ENCODE results near the gene TICAM2. TPM values are rescaled to one million over a fixed set of nuclear protein-coding genes. Genes with fewer than 3 reads are reported as not detected.

Gene TICAM2, protein sequence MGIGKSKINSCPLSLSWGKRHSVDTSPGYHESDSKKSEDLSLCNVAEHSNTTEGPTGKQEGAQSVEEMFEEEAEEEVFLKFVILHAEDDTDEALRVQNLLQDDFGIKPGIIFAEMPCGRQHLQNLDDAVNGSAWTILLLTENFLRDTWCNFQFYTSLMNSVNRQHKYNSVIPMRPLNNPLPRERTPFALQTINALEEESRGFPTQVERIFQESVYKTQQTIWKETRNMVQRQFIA
- total RNA-seq: 4.9 and 5.4 TPM in 2 replicates
- 3.8 TPM for total RNA-seq (2013)
- 0.55 and 0.97 TPM in 2 replicates for polyA plus RNA-seq
- polyA minus RNA-seq: 1.5 and 2.5 TPM in 2 replicates

DNA sequence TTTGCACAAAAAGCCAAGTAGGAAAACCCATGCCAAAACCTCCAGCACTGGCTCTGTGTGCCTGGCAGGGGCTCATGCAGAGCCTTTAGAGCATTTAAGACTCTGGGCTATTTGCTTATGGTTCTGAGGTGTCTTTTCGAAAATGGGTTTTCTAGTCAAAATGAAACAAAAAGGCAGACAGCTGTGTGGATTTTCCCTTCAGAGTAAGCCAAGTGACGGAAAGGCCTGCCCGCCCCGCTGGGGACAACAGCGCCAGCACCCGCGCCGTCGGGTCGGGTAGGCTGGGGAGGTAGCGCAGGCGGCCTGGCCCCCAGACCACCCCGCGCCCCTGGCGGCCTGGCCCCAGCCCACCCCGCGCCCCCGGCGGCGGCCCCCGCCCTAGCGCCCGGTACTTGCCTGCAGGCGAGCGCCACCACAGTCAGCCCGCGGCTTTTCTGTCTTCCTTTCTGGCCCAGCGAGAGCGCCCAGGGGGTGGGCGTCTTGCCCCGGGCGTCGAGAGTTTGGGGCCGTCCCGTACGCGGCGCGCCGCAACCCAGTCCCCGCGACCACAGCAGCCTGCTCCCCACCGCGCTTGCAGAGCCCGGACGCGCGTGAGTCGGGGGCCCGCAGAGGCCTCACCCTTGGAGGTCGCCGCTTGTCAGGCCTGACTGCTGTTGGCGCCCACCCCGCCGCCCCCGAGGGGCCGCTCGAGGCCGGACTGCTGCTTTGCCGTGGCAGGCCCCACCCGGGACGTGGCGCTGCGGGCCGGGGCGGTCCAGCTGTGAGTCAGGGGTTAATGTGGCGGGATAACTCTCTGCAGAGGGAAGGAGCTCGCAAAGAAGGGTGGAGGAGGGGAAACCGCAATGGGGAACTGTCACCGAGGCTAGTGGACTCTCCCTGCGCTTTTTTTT lies at the start of gene TICAM2:
TSS of gene TICAM2 (minus strand) at position 779 of the 890 bp plus-strand sequence. CDS start 21,223 bp downstream, outside the sequence.
- Histone ChIP-seq H3K4me1 (ENCODE audit: control insufficient read depth in 2 of 2, insufficient read depth in 2 of 2, low read length in 2 of 2) (peaks cover 38% of the 10 kb centered on the region in 2 donors), H3K4me2 (replicated peaks; ENCODE audit: low read depth, low read length, poor library complexity, severe bottlenecking) (peak within 1 kb of the TSS; percentile 86), H2AFZ (ENCODE audit: insufficient read depth, low read depth, low read length, poor library complexity, severe bottlenecking) (peak within 1 kb of the TSS; percentile 83), H3K36me3 (replicated peaks in 1 of 2; ENCODE audit: control extremely low read depth in 1 of 2, control insufficient read depth in 1 of 2, extremely low read depth in 1 of 2, insufficient read depth in 2 of 2, low read length in 1 of 2) (no peaks in the 10 kb centered on the region), H3K79me2 (ENCODE audit: control insufficient read depth, insufficient read depth, low read length) (peaks cover 24% of the 10 kb centered on the region), H3K9me3 (ENCODE audit: control extremely low read depth in 1 of 3, control insufficient read depth in 2 of 3, insufficient read depth in 1 of 3, low read length in 2 of 3) (no peaks in the 10 kb centered on the region), H3K9ac (ENCODE audit: low read length) (peak within 1 kb of the TSS; percentile 81), H3K27ac (ENCODE audit: low read length in 2 of 2) (peak within 1 kb of the TSS; percentile 71 to 91), H3K4me3 (ENCODE audit: control extremely low read depth in 1 of 5, extremely low read depth in 1 of 5, insufficient read depth in 1 of 5, low read depth in 2 of 5, low read length in 4 of 5) (peak within 1 kb of the TSS; percentile 51 to 87 (median 82)), H3K27me3 (replicated peaks in 1 of 4; ENCODE audit: control extremely low read depth in 1 of 4, control insufficient read depth in 3 of 4, insufficient read depth in 4 of 4, low read length in 3 of 4) (no peaks in the 10 kb centered on the region), H4K20me1 (ENCODE audit: control insufficient read depth, insufficient read depth, low read length, poor library complexity, severe bottlenecking) (no peaks in the 10 kb centered on the region)
- ChIA-PET POLR2A (interaction anchor here (0.7 to 1.0 kb wide), 3 partner anchors 26 to 305 kb away, joined by 3 to 8 read pairs (median 3); partner anchors contain the start of genes CCDC112 and FEM1C), CTCF (interaction anchor here (0.7 to 1.8 kb wide), 8 partner anchors 14 to 297 kb away, joined by 3 to 5 read pairs (median 4); partner anchors contain the start of genes AP3S1 and ATG12)
- DNase-seq (peak; percentile 86), ATAC-seq (ENCODE audit: low read depth) (peak; percentile 80)
- H3K27ac Mint-ChIP-seq: peak within 1 kb of the TSS; percentile 98
- under 1% methylated on average over 71 of the region's 71 CpGs for WGBS (ENCODE audit: insufficient coverage)
- no peak for TF ChIP-seq EZH2 (IDR thresholded peaks at IDR 0.05; ENCODE audit: borderline replicate concordance, insufficient read depth, low read depth, low read length, poor library complexity, severe bottlenecking)
- TF ChIP-seq, protein P1, sequence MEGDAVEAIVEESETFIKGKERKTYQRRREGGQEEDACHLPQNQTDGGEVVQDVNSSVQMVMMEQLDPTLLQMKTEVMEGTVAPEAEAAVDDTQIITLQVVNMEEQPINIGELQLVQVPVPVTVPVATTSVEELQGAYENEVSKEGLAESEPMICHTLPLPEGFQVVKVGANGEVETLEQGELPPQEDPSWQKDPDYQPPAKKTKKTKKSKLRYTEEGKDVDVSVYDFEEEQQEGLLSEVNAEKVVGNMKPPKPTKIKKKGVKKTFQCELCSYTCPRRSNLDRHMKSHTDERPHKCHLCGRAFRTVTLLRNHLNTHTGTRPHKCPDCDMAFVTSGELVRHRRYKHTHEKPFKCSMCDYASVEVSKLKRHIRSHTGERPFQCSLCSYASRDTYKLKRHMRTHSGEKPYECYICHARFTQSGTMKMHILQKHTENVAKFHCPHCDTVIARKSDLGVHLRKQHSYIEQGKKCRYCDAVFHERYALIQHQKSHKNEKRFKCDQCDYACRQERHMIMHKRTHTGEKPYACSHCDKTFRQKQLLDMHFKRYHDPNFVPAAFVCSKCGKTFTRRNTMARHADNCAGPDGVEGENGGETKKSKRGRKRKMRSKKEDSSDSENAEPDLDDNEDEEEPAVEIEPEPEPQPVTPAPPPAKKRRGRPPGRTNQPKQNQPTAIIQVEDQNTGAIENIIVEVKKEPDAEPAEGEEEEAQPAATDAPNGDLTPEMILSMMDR (IDR thresholded peaks at IDR 0.05): peak; percentile 54
- intact Hi-C loops (cut with micrococcal nuclease): loop anchor here (1.0 to 2.0 kb wide), 3 partner anchors 24 to 239 kb away; partner anchors contain the start of genes AP3S1, ATG12, FEM1C and TMED7
- H3K9me3 Mint-ChIP-seq (ENCODE audit: insufficient read depth): no peaks in the 10 kb centered on the region
- peak within 1 kb of the TSS; percentile 94 for H3K4me3 Mint-ChIP-seq
- H3K4me1 Mint-ChIP-seq: peaks cover 43% of the 10 kb centered on the region
- H3K27me3 Mint-ChIP-seq: no peaks in the 10 kb centered on the region

All from B cell (primary cell).